OCI-LY7 (cell line): Measurements from ENCODE around the gene HABP4. TPM values are rescaled to one million over a fixed set of nuclear protein-coding genes. Genes with fewer than 3 reads are reported as not detected.

ENCODE experiments used
- BruUV-seq: library from RNA; stranded (reverse); fragments of 400-500 nt; replicated peaks from 2 replicates; lab custom pipeline; 2021; lab: Mats Ljungman, UMichigan
- CTCF ChIA-PET: fragments of 300-600 bp; sonication (Branson Sonifier 250); formaldehyde crosslinking; loops from one replicate; lab custom pipeline; 2022; ENCODE audit warnings: antibody characterized with exemption; ENCODE audit not compliant: unreplicated experiment; lab: Charles Lee
- POLR2A ChIA-PET: fragments of 300-600 bp; sonication (Branson Sonifier 250); formaldehyde crosslinking; loops from one replicate; lab custom pipeline; 2022; ENCODE audit warnings: antibody characterized with exemption; lab: Charles Lee
- DNase-seq: peaks from one replicate; pipeline ENCODE4 v3.0.0-alpha.2; 2015; ENCODE audit warnings: low spot score
- H2AFZ ChIP-seq: fragments of 200-600 bp; sonication (generic), shearing (Covaris generic); 2 replicates; pipeline ENCODE4 v1.6.1; 2014; ENCODE audit warnings: mild to moderate bottlenecking, antibody characterized with exemption, low read length, moderate library complexity
- H3K27ac ChIP-seq: fragments of 200-600 bp; sonication (generic); 2 replicates; pipeline ENCODE4 v1.5.1; 2014; ENCODE audit warnings: mixed run types, low read depth, mild to moderate bottlenecking, moderate library complexity, low read length, inconsistent platforms; ENCODE audit not compliant: poor library complexity, severe bottlenecking
- H3K36me3 ChIP-seq: fragments of 200-600 bp; sonication (generic); 2 replicates; pipeline ENCODE4 v1.6.1; 2014; ENCODE audit warnings: mild to moderate bottlenecking, antibody characterized with exemption, low read length, moderate library complexity, mixed read lengths; ENCODE audit not compliant: insufficient read depth
- H3K4me1 ChIP-seq: fragments of 200-600 bp; sonication (generic); 2 replicates; pipeline ENCODE4 v1.5.1; 2014; ENCODE audit warnings: mild to moderate bottlenecking, low read length; ENCODE audit not compliant: insufficient read depth, poor library complexity, severe bottlenecking
- H3K4me2 ChIP-seq: fragments of 200-600 bp; sonication (generic); 2 replicates; pipeline ENCODE4 v1.6.1; 2014; ENCODE audit warnings: mild to moderate bottlenecking, low read length
- H3K4me3 ChIP-seq: fragments of 200-600 bp; sonication (generic); 2 replicates; pipeline ENCODE4 v1.5.1; 2014; ENCODE audit warnings: mild to moderate bottlenecking, low read depth, low read length; ENCODE audit not compliant: poor library complexity, severe bottlenecking
- H3K79me2 ChIP-seq: fragments of 200-600 bp; sonication (generic); 2 replicates; pipeline ENCODE4 v1.6.1; 2016; ENCODE audit warnings: low read depth, mild to moderate bottlenecking, low read length, moderate library complexity, mixed read lengths; ENCODE audit not compliant: insufficient read depth
- H3K9me2 ChIP-seq: fragments of 200-600 bp; sonication (generic); 2 replicates; pipeline ENCODE4 v1.6.1; 2016; ENCODE audit warnings: mild to moderate bottlenecking, low read length, mixed read lengths; ENCODE audit not compliant: insufficient read depth
- H3K9me3 ChIP-seq: fragments of 200-600 bp; sonication (generic); 2 replicates; pipeline ENCODE4 v1.6.1; 2014; ENCODE audit warnings: mild to moderate bottlenecking, mixed run types, low read length, mixed read lengths
- H4K20me1 ChIP-seq: fragments of 200-600 bp; sonication (generic); 2 replicates; pipeline ENCODE4 v1.6.1; 2014; ENCODE audit warnings: mild to moderate bottlenecking, antibody characterized with exemption, low read length, moderate library complexity, mixed read lengths; ENCODE audit not compliant: insufficient read depth
- EZH2phosphoT487 ChIP-seq: fragments of 200-600 bp; sonication (generic); IDR thresholded peaks from 2 replicates; pipeline ENCODE4 v1.6.1; 2018; ENCODE audit warnings: low read depth, borderline replicate concordance, mild to moderate bottlenecking, mixed run types, antibody characterized with exemption, low read length, moderate library complexity, mixed read lengths
- intact Hi-C: fragments of 100-400 bp; cut with micrococcal nuclease; formaldehyde crosslinking; loops from one replicate; pipeline ENCODE4 v1.10.0; 2022; ENCODE audit not compliant: unreplicated experiment
- total RNA-seq, 2 experiments: library from RNA; depleted of rRNA in 1 of 2; stranded (reverse); fragments of >200 nt in 1 of 2; shearing (Covaris generic) in 1 of 2; gene quantifications; 2 replicates each; pipeline ENCODE4 v1.2.3, GENCODE V29; 2014 to 2022
- TF ChIP-seq, protein P1 (sequence below): fragments of 200-600 bp; sonication (generic); conservative IDR thresholded peaks from 2 replicates; pipeline ENCODE4 v1.5.1; 2014; ENCODE audit warnings: mild to moderate bottlenecking, antibody characterized with exemption, low read length, moderate library complexity, mixed read lengths

The HABP4 gene
- total RNA-seq, 2 experiments from 2014 or later = 6.0 to 11.0 TPM

DNA sequence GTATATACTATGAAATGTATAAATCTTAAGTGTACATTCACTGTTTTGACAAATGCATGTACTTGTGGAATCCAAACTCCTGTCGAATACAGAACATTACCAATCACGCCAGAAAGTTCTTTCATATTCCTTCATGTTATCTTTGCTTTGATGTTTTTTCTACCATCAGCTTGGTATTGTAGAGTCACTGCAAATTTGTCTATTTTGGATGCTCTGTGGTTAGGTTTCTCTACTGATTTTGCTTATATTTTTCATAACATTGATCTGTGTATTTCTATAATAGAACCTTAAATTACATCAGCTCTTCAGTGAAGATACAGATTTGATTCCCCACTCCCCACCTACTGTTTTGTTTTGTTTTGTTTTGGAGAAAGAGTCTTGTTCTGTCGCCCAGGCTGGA is 30.8 kb downstream of the HABP4 start:
- Histone ChIP-seq H3K79me2 (no peaks in the 10 kb centered on the region), H3K27ac (no peak overlapping the region), H4K20me1 (no peaks in the 10 kb centered on the region), H3K36me3 (no peaks in the 10 kb centered on the region), H3K4me3 (no peak overlapping the region), H2AFZ (no peak overlapping the region), H3K9me3 (no peaks in the 10 kb centered on the region), H3K4me2 (no peak overlapping the region), H3K9me2 (no peaks in the 10 kb centered on the region), H3K4me1 (peaks cover 37% of the 10 kb centered on the region)
- no TSS peak for BruUV-seq
- DNase-seq = no peak
- ChIA-PET POLR2A (no interaction called here), CTCF (no interaction called here)
- no peak for TF ChIP-seq EZH2phosphoT487
- TF ChIP-seq, protein P1, sequence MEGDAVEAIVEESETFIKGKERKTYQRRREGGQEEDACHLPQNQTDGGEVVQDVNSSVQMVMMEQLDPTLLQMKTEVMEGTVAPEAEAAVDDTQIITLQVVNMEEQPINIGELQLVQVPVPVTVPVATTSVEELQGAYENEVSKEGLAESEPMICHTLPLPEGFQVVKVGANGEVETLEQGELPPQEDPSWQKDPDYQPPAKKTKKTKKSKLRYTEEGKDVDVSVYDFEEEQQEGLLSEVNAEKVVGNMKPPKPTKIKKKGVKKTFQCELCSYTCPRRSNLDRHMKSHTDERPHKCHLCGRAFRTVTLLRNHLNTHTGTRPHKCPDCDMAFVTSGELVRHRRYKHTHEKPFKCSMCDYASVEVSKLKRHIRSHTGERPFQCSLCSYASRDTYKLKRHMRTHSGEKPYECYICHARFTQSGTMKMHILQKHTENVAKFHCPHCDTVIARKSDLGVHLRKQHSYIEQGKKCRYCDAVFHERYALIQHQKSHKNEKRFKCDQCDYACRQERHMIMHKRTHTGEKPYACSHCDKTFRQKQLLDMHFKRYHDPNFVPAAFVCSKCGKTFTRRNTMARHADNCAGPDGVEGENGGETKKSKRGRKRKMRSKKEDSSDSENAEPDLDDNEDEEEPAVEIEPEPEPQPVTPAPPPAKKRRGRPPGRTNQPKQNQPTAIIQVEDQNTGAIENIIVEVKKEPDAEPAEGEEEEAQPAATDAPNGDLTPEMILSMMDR = no peak
- intact Hi-C loops = no loop called here

DNA sequence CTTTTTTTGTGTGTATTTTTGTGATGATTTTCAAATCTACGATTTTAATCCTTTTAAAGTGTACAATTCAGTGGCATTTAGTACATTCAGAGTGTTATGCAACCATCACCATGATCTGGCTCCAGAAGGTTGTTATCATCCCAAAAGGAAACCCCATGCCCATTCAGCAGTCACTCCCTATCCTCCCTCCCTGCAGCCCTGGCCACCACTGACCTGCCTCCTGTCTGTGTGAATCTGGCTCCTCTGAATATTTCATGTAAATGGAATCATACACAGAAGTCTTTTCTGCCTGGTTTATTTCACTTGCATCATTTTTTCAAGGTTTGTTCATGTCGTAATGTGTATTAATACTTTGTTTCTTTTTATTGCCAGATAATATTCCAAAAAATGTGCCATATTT is 32.5 kb downstream of the HABP4 start:
- no peak overlapping the region for H3K27ac ChIP-seq
- ChIA-PET POLR2A (interaction anchor here (1.2 kb wide), 1 partner anchor 30 kb away, joined by 8 read pairs; no protein-coding TSS in a partner anchor), CTCF (no interaction called here)
- BruUV-seq = no TSS peak
- H4K20me1 ChIP-seq = no peaks in the 10 kb centered on the region
- no peak for DNase-seq
- no peaks in the 10 kb centered on the region for H3K9me3 ChIP-seq
- H3K9me2 ChIP-seq = no peaks in the 10 kb centered on the region
- intact Hi-C loops = no loop called here
- no peak for TF ChIP-seq EZH2phosphoT487
- TF ChIP-seq, protein P1 = no peak
- H3K4me3 ChIP-seq = no peak overlapping the region
- H3K4me2 ChIP-seq = no peak overlapping the region
- peaks cover 3% of the 10 kb centered on the region; the same call in 1 of the 2 replicates for H3K36me3 ChIP-seq
- no peaks in the 10 kb centered on the region for H3K79me2 ChIP-seq
- no peak overlapping the region for H2AFZ ChIP-seq
- peaks cover 48% of the 10 kb centered on the region for H3K4me1 ChIP-seq

DNA sequence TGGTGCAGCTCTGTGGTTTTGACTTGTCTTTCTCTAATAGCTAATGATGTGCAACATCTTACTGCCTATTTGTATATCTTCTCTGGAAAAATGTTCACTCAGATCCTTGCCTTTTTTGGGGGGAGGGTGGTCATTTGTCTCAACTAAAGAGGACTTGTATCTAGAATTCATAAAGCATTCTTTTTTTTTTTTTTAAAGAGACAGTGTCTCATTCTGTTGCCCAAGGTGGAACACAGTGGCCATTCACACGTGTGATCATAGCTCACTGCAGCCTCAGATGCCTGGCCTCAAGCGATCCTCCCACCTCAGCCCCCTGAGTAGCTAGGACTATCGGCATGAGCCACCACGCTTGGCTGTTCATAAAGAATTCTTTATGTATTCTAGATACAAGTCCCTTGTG is 33.2 kb downstream of the HABP4 start:
- ChIA-PET POLR2A (no interaction called here), CTCF (no interaction called here)
- BruUV-seq = no TSS peak

More for the DNA sequence above, 33.2 kb downstream of the HABP4 start:
- no peaks in the 10 kb centered on the region for H4K20me1 ChIP-seq
- no peaks in the 10 kb centered on the region for H3K79me2 ChIP-seq
- intact Hi-C loops = no loop called here
- H3K9me2 ChIP-seq = no peaks in the 10 kb centered on the region
- H2AFZ ChIP-seq = no peak overlapping the region
- H3K4me1 ChIP-seq = peaks cover 48% of the 10 kb centered on the region
- no peak overlapping the region for H3K4me3 ChIP-seq
- no peak for DNase-seq
- H3K4me2 ChIP-seq = no peak overlapping the region
- TF ChIP-seq, protein P1 = no peak
- TF ChIP-seq EZH2phosphoT487 = no peak
- no peaks in the 10 kb centered on the region for H3K9me3 ChIP-seq
- peaks cover 3% of the 10 kb centered on the region; the same call in 1 of the 2 replicates for H3K36me3 ChIP-seq
- no peak overlapping the region for H3K27ac ChIP-seq
